ENCODE data around the gene MEX3A. TPM values are rescaled to one million over a fixed set of nuclear protein-coding genes. Genes with fewer than 3 reads are reported as not detected.

MEX3A gene
- total RNA-seq, 2 experiments from 2014 or later: 5.3 TPM

- ChIA-PET POLR2A (interaction anchor here (1.1 kb wide), 1 partner anchor 20 kb away, joined by 3 read pairs; no protein-coding TSS in a partner anchor), CTCF (ENCODE audit: unreplicated experiment) (no interaction called here)
- Histone ChIP-seq H3K36me3 (ENCODE audit: insufficient read depth, low read length) (peaks cover 32% of the 10 kb centered on the region), H3K79me2 (ENCODE audit: insufficient read depth, low read depth, low read length) (peaks cover 21% of the 10 kb centered on the region; the same call in 1 of the 2 replicates), H3K9me3 (ENCODE audit: low read length) (no peaks in the 10 kb centered on the region), H3K4me2 (ENCODE audit: low read length) (no peak overlapping the region), H3K27ac (ENCODE audit: low read depth, low read length, poor library complexity, severe bottlenecking) (no peak overlapping the region), H4K20me1 (ENCODE audit: insufficient read depth, low read length) (no peaks in the 10 kb centered on the region), H3K9me2 (ENCODE audit: insufficient read depth, low read length) (no peaks in the 10 kb centered on the region), H3K4me1 (ENCODE audit: insufficient read depth, low read length, poor library complexity, severe bottlenecking) (peaks cover 15% of the 10 kb centered on the region), H3K4me3 (ENCODE audit: low read depth, low read length, poor library complexity, severe bottlenecking) (no peak overlapping the region), H2AFZ (ENCODE audit: low read length) (no peak overlapping the region)
- DNase-seq (ENCODE audit: low spot score): no peak
- no peak for TF ChIP-seq EZH2phosphoT487 (IDR thresholded peaks at IDR 0.05; ENCODE audit: borderline replicate concordance, low read depth, low read length)
- TF ChIP-seq, protein P1, sequence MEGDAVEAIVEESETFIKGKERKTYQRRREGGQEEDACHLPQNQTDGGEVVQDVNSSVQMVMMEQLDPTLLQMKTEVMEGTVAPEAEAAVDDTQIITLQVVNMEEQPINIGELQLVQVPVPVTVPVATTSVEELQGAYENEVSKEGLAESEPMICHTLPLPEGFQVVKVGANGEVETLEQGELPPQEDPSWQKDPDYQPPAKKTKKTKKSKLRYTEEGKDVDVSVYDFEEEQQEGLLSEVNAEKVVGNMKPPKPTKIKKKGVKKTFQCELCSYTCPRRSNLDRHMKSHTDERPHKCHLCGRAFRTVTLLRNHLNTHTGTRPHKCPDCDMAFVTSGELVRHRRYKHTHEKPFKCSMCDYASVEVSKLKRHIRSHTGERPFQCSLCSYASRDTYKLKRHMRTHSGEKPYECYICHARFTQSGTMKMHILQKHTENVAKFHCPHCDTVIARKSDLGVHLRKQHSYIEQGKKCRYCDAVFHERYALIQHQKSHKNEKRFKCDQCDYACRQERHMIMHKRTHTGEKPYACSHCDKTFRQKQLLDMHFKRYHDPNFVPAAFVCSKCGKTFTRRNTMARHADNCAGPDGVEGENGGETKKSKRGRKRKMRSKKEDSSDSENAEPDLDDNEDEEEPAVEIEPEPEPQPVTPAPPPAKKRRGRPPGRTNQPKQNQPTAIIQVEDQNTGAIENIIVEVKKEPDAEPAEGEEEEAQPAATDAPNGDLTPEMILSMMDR (conservative IDR thresholded peaks at IDR 0.05; ENCODE audit: low read length): no peak
- no TSS peak for BruUV-seq (replicated peaks)
- intact Hi-C loops (cut with micrococcal nuclease; ENCODE audit: unreplicated experiment): no loop called here
These were observed 31.1 kb downstream of the MEX3A start for GRCh38 chr1:156051011-156051725.

DNA sequence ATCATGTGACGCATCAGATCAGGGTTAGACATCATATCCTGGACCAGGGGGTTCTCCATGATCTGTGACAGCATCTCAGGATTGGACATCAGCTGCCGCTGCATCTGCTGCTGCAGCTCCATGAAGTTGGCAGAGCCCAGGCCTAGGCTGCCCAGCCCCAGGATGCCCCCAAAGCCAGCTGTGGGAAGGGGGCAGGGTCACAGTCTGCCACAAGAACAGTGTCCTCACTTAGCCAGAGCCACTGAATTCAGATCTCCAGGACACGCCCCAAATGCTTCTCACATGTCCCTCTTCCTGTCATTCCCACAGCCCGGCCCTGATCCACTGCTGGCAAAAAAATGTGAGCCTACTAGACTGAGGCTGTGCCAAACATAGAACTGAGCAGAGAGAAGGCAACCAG, 31.9 kb downstream of the MEX3A start:
- no peak for DNase-seq (ENCODE audit: low spot score)
- Histone ChIP-seq H3K4me1 (ENCODE audit: insufficient read depth, low read length, poor library complexity, severe bottlenecking) (peaks cover 7% of the 10 kb centered on the region), H3K4me3 (ENCODE audit: low read depth, low read length, poor library complexity, severe bottlenecking) (no peak overlapping the region), H3K9me2 (ENCODE audit: insufficient read depth, low read length) (no peaks in the 10 kb centered on the region), H3K9me3 (ENCODE audit: low read length) (no peaks in the 10 kb centered on the region), H3K36me3 (ENCODE audit: insufficient read depth, low read length) (peaks cover 32% of the 10 kb centered on the region), H4K20me1 (ENCODE audit: insufficient read depth, low read length) (no peaks in the 10 kb centered on the region), H3K4me2 (ENCODE audit: low read length) (no peak overlapping the region), H2AFZ (ENCODE audit: low read length) (no peak overlapping the region), H3K79me2 (ENCODE audit: insufficient read depth, low read depth, low read length) (peaks cover 16% of the 10 kb centered on the region; the same call in 1 of the 2 replicates), H3K27ac (ENCODE audit: low read depth, low read length, poor library complexity, severe bottlenecking) (no peak overlapping the region)
- CTCF ChIA-PET (ENCODE audit: unreplicated experiment): no interaction called here
- no peak for TF ChIP-seq EZH2phosphoT487 (IDR thresholded peaks at IDR 0.05; ENCODE audit: borderline replicate concordance, low read depth, low read length)
- TF ChIP-seq, protein P1 (conservative IDR thresholded peaks at IDR 0.05; ENCODE audit: low read length): no peak
- POLR2A ChIA-PET: interaction anchor here (0.6 to 1.6 kb wide), 2 partner anchors 20 to 165 kb away, joined by 4 to 7 read pairs; no protein-coding TSS in a partner anchor
- BruUV-seq (replicated peaks): no TSS peak
- intact Hi-C loops (cut with micrococcal nuclease; ENCODE audit: unreplicated experiment): no loop called here

- Histone ChIP-seq H4K20me1 (ENCODE audit: insufficient read depth, low read length) (no peaks in the 10 kb centered on the region), H3K4me2 (ENCODE audit: low read length) (no peak overlapping the region), H3K79me2 (ENCODE audit: insufficient read depth, low read depth, low read length) (peaks cover 13% of the 10 kb centered on the region; the same call in 1 of the 2 replicates), H3K9me2 (ENCODE audit: insufficient read depth, low read length) (no peaks in the 10 kb centered on the region), H2AFZ (ENCODE audit: low read length) (no peak overlapping the region), H3K9me3 (ENCODE audit: low read length) (no peaks in the 10 kb centered on the region), H3K4me1 (ENCODE audit: insufficient read depth, low read length, poor library complexity, severe bottlenecking) (peaks cover 7% of the 10 kb centered on the region), H3K36me3 (ENCODE audit: insufficient read depth, low read length) (peaks cover 32% of the 10 kb centered on the region), H3K4me3 (ENCODE audit: low read depth, low read length, poor library complexity, severe bottlenecking) (no peak overlapping the region), H3K27ac (ENCODE audit: low read depth, low read length, poor library complexity, severe bottlenecking) (no peak overlapping the region)
- TF ChIP-seq EZH2phosphoT487 (IDR thresholded peaks at IDR 0.05; ENCODE audit: borderline replicate concordance, low read depth, low read length): no peak
- TF ChIP-seq, protein P1 (conservative IDR thresholded peaks at IDR 0.05; ENCODE audit: low read length): no peak
- POLR2A ChIA-PET: interaction anchor here (1.6 kb wide), 1 partner anchor 18 kb away, joined by 7 read pairs; no protein-coding TSS in a partner anchor
- CTCF ChIA-PET (ENCODE audit: unreplicated experiment): no interaction called here
- no peak for DNase-seq (ENCODE audit: low spot score)
- BruUV-seq (replicated peaks): no TSS peak
- intact Hi-C loops (cut with micrococcal nuclease; ENCODE audit: unreplicated experiment): no loop called here
These were observed 33.5 kb downstream of the MEX3A start for GRCh38 chr1:156048663-156049258.

Data from OCI-LY7 (cell line).